ENCODE results near the gene COX14. TPM values are rescaled to one million over a fixed set of nuclear protein-coding genes. Genes with fewer than 3 reads are reported as not detected.

Gene COX14
- total and polyA plus RNA-seq, 4 donors: 31.2 to 85.3 (median 70.4) TPM

GRCh38 chr12:50127546-50127945 lies 15.5 kb downstream of the COX14 start:
- H3K9me3 ChIP-seq (ENCODE audit: control insufficient read depth in 4 of 4, insufficient read depth in 3 of 4, low read length in 3 of 4): no peaks in the 10 kb centered on the region
- H3K4me3 ChIP-seq: no peak overlapping the region
- TF ChIP-seq, protein P1, sequence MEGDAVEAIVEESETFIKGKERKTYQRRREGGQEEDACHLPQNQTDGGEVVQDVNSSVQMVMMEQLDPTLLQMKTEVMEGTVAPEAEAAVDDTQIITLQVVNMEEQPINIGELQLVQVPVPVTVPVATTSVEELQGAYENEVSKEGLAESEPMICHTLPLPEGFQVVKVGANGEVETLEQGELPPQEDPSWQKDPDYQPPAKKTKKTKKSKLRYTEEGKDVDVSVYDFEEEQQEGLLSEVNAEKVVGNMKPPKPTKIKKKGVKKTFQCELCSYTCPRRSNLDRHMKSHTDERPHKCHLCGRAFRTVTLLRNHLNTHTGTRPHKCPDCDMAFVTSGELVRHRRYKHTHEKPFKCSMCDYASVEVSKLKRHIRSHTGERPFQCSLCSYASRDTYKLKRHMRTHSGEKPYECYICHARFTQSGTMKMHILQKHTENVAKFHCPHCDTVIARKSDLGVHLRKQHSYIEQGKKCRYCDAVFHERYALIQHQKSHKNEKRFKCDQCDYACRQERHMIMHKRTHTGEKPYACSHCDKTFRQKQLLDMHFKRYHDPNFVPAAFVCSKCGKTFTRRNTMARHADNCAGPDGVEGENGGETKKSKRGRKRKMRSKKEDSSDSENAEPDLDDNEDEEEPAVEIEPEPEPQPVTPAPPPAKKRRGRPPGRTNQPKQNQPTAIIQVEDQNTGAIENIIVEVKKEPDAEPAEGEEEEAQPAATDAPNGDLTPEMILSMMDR (IDR thresholded peaks at IDR 0.05; ENCODE audit: control extremely low read depth, extremely low read depth): no peak
- H3K9ac ChIP-seq (ENCODE audit: insufficient read depth in 1 of 2, low read length in 2 of 2): no peak overlapping the region
- peaks cover 0 to 7% (median 3%) of the 10 kb centered on the region in 5 donors for H3K4me1 ChIP-seq (ENCODE audit: control insufficient read depth in 5 of 5, insufficient read depth in 5 of 5, low read length in 5 of 5)
- no peak for ATAC-seq (ENCODE audit: insufficient read depth, low FRiP score)
- WGBS, 2 donors: 77 to 92% methylated on average over 2 of the region's 2 CpGs
- peaks cover 21 to 37% (median 28%) of the 10 kb centered on the region in 4 donors for H3K36me3 ChIP-seq (ENCODE audit: control insufficient read depth in 4 of 4, insufficient read depth in 4 of 4, low read length in 4 of 4)
- no peak for DNase-seq
- no peaks in the 10 kb centered on the region for H3K27me3 ChIP-seq (ENCODE audit: control insufficient read depth in 3 of 3, insufficient read depth in 3 of 3, low read length in 2 of 3)
- no peak overlapping the region for H3K27ac ChIP-seq (ENCODE audit: low read depth in 1 of 2, low read length in 1 of 2)

GRCh38 chr12:50129290-50129689 lies 17.3 kb downstream of the COX14 start:
- H3K36me3 ChIP-seq (ENCODE audit: control insufficient read depth in 4 of 4, insufficient read depth in 4 of 4, low read length in 4 of 4): peaks cover 20 to 50% (median 27%) of the 10 kb centered on the region in 4 donors
- TF ChIP-seq, protein P1 (IDR thresholded peaks at IDR 0.05; ENCODE audit: control extremely low read depth, extremely low read depth): no peak
- 67 to 92% methylated on average over 4 of the region's 4 CpGs for WGBS, 2 donors

GRCh38 chr12:50132505-50133135 lies 20.6 kb downstream of the COX14 start:
- H3K27ac ChIP-seq (ENCODE audit: low read depth in 1 of 2, low read length in 1 of 2): no peak overlapping the region
- TF ChIP-seq, protein P1 (IDR thresholded peaks at IDR 0.05; ENCODE audit: control extremely low read depth, extremely low read depth): peak; percentile 11
- 54 to 77% methylated on average over 2 of the region's 2 CpGs for WGBS, 2 donors
- no peak overlapping the region for H3K9ac ChIP-seq (ENCODE audit: insufficient read depth in 1 of 2, low read length in 2 of 2)
- DNase-seq: peak in 2 of 3 donors; percentile 15 to 47
- peaks cover 0 to 2% (median 2%) of the 10 kb centered on the region in 5 donors for H3K4me1 ChIP-seq (ENCODE audit: control insufficient read depth in 5 of 5, insufficient read depth in 5 of 5, low read length in 5 of 5)
- no peaks in the 10 kb centered on the region for H3K9me3 ChIP-seq (ENCODE audit: control insufficient read depth in 4 of 4, insufficient read depth in 3 of 4, low read length in 3 of 4)
- no peaks in the 10 kb centered on the region for H3K27me3 ChIP-seq (ENCODE audit: control insufficient read depth in 3 of 3, insufficient read depth in 3 of 3, low read length in 2 of 3)
- H3K4me3 ChIP-seq: no peak overlapping the region
- ATAC-seq (ENCODE audit: insufficient read depth, low FRiP score): no peak
- peaks cover 26 to 62% (median 28%) of the 10 kb centered on the region in 4 donors for H3K36me3 ChIP-seq (ENCODE audit: control insufficient read depth in 4 of 4, insufficient read depth in 4 of 4, low read length in 4 of 4)

More at GRCh38 chr12:50129290-50129689, 17.3 kb downstream of the COX14 start:
- Histone ChIP-seq H3K9ac (ENCODE audit: insufficient read depth in 1 of 2, low read length in 2 of 2) (no peak overlapping the region), H3K27ac (ENCODE audit: low read depth in 1 of 2, low read length in 1 of 2) (no peak overlapping the region), H3K4me1 (ENCODE audit: control insufficient read depth in 5 of 5, insufficient read depth in 5 of 5, low read length in 5 of 5) (peaks cover 0 to 7% (median 3%) of the 10 kb centered on the region in 5 donors), H3K9me3 (ENCODE audit: control insufficient read depth in 4 of 4, insufficient read depth in 3 of 4, low read length in 3 of 4) (no peaks in the 10 kb centered on the region), H3K27me3 (ENCODE audit: control insufficient read depth in 3 of 3, insufficient read depth in 3 of 3, low read length in 2 of 3) (no peaks in the 10 kb centered on the region), H3K4me3 (no peak overlapping the region)
- DNase-seq: no peak
- ATAC-seq (ENCODE audit: insufficient read depth, low FRiP score): no peak
